Activated naive CD4-positive, alpha-beta T cell treated with anti-CD3 and anti-CD28 coated beads, Interleukin-2, amount 10 ng/mL, durations not matched to agents 7 days and 5 days (primary cell): Measurements from ENCODE around the gene ETS2.
A peak's percentile ranks its signal among the peaks of the same experiment; 100 is the strongest.

Experiments
- CTCF ChIA-PET: fragments of 350-600 bp; sonication (Branson Sonifier 250); formaldehyde crosslinking; loops from one replicate; lab custom pipeline; 2021; ENCODE audit warnings: antibody characterized with exemption; lab: Charles Lee
- DNase-seq: peaks from one replicate; pipeline ENCODE4 v3.0.0-alpha.2; 2020
- H3K27ac Mint-ChIP-seq: one replicate; pipeline ENCODE4 v1.8.0; 2021; ENCODE audit warnings: mild to moderate bottlenecking, moderate library complexity, mixed read lengths
- H3K27me3 Mint-ChIP-seq: one replicate; pipeline ENCODE4 v1.8.0; 2021; ENCODE audit warnings: mild to moderate bottlenecking, mixed read lengths
- H3K36me3 Mint-ChIP-seq: one replicate; pipeline ENCODE4 v1.8.0; 2021; ENCODE audit warnings: mixed read lengths
- H3K4me1 Mint-ChIP-seq: one replicate; pipeline ENCODE4 v1.8.0; 2021; ENCODE audit warnings: mixed read lengths
- H3K4me3 Mint-ChIP-seq: one replicate; pipeline ENCODE4 v1.8.0; 2021; ENCODE audit warnings: mild to moderate bottlenecking, moderate library complexity, mixed read lengths
- H3K9me3 Mint-ChIP-seq: one replicate; pipeline ENCODE4 v1.8.0; 2021; ENCODE audit warnings: mixed read lengths

ETS2 gene

GRCh38 chr21:38771536-38771935, 34.2 kb upstream of the ETS2 start:
- no peak for DNase-seq
- Mint-ChIP-seq H3K9me3 (no peaks in the 10 kb centered on the region), H3K4me3 (no peak overlapping the region), H3K36me3 (peaks cover under 1% of the 10 kb centered on the region), H3K4me1 (peaks cover 40% of the 10 kb centered on the region), H3K27ac (no peak overlapping the region), H3K27me3 (peaks cover 10% of the 10 kb centered on the region)
- CTCF ChIA-PET = interaction anchor here (1.3 kb wide), 1 partner anchor 37 kb away, joined by 3 read pairs; no protein-coding TSS in a partner anchor

- CTCF ChIA-PET = interaction anchor here (1.3 kb wide), 1 partner anchor 36 kb away, joined by 3 read pairs; no protein-coding TSS in a partner anchor
These were observed 33.1 kb upstream of the ETS2 start for GRCh38 chr21:38772646-38773045.

GRCh38 chr21:38773099-38774061, 32.3 kb upstream of the ETS2 start:
- peaks cover 13% of the 10 kb centered on the region for H3K27me3 Mint-ChIP-seq
- peaks cover 33% of the 10 kb centered on the region for H3K4me1 Mint-ChIP-seq
- no peak overlapping the region for H3K27ac Mint-ChIP-seq
- H3K9me3 Mint-ChIP-seq = peaks cover 3% of the 10 kb centered on the region
- peaks cover 2% of the 10 kb centered on the region for H3K36me3 Mint-ChIP-seq
- no peak for DNase-seq
- CTCF ChIA-PET = no interaction called here
- H3K4me3 Mint-ChIP-seq = no peak overlapping the region

More at GRCh38 chr21:38772646-38773045, 33.1 kb upstream of the ETS2 start:
- no peak for DNase-seq
- Mint-ChIP-seq H3K9me3 (no peaks in the 10 kb centered on the region), H3K27ac (no peak overlapping the region), H3K27me3 (peaks cover 13% of the 10 kb centered on the region), H3K36me3 (no peaks in the 10 kb centered on the region), H3K4me1 (peaks cover 37% of the 10 kb centered on the region), H3K4me3 (no peak overlapping the region)

GRCh38 chr21:38774152-38774551, 31.6 kb upstream of the ETS2 start:
- H3K27ac Mint-ChIP-seq = no peak overlapping the region
- CTCF ChIA-PET = no interaction called here
- H3K9me3 Mint-ChIP-seq = peaks cover 10% of the 10 kb centered on the region
- no peak for DNase-seq
- H3K4me3 Mint-ChIP-seq = no peak overlapping the region
- H3K36me3 Mint-ChIP-seq = peaks cover 5% of the 10 kb centered on the region
- H3K27me3 Mint-ChIP-seq = peaks cover 13% of the 10 kb centered on the region
- peaks cover 26% of the 10 kb centered on the region for H3K4me1 Mint-ChIP-seq

- H3K27me3 Mint-ChIP-seq = peaks cover 13% of the 10 kb centered on the region
- H3K4me3 Mint-ChIP-seq = no peak overlapping the region
- CTCF ChIA-PET = no interaction called here
- H3K36me3 Mint-ChIP-seq = peaks cover 5% of the 10 kb centered on the region
- H3K4me1 Mint-ChIP-seq = peaks cover 22% of the 10 kb centered on the region
- peaks cover 12% of the 10 kb centered on the region for H3K9me3 Mint-ChIP-seq
- DNase-seq = no peak
- no peak overlapping the region for H3K27ac Mint-ChIP-seq
These were observed 31.0 kb upstream of the ETS2 start for GRCh38 chr21:38774586-38775285.

GRCh38 chr21:38775733-38776132, 30.0 kb upstream of the ETS2 start:
- CTCF ChIA-PET = no interaction called here
- Mint-ChIP-seq H3K9me3 (peaks cover 12% of the 10 kb centered on the region), H3K4me1 (peaks cover 22% of the 10 kb centered on the region), H3K27me3 (peaks cover 13% of the 10 kb centered on the region), H3K4me3 (no peak overlapping the region), H3K27ac (no peak overlapping the region), H3K36me3 (peaks cover 5% of the 10 kb centered on the region)
- no peak for DNase-seq

- peaks cover 21% of the 10 kb centered on the region for H3K9me3 Mint-ChIP-seq
- peaks cover 13% of the 10 kb centered on the region for H3K27me3 Mint-ChIP-seq
- H3K4me3 Mint-ChIP-seq = no peak overlapping the region
- H3K36me3 Mint-ChIP-seq = peaks cover 10% of the 10 kb centered on the region
- peaks cover 29% of the 10 kb centered on the region for H3K4me1 Mint-ChIP-seq
- no peak for DNase-seq
- CTCF ChIA-PET = interaction anchor here (0.6 kb wide), 1 partner anchor 1205 kb away, joined by 3 read pairs; no protein-coding TSS in a partner anchor
- no peak overlapping the region for H3K27ac Mint-ChIP-seq
These were observed 28.7 kb upstream of the ETS2 start for GRCh38 chr21:38777015-38777414.

- H3K4me1 Mint-ChIP-seq = peaks cover 29% of the 10 kb centered on the region
- no peak for DNase-seq
- CTCF ChIA-PET = no interaction called here
- peaks cover 13% of the 10 kb centered on the region for H3K27me3 Mint-ChIP-seq
- H3K36me3 Mint-ChIP-seq = peaks cover 11% of the 10 kb centered on the region
- H3K9me3 Mint-ChIP-seq = peaks cover 26% of the 10 kb centered on the region
- no peak overlapping the region for H3K27ac Mint-ChIP-seq
- no peak overlapping the region for H3K4me3 Mint-ChIP-seq
These were observed 28.2 kb upstream of the ETS2 start for GRCh38 chr21:38777531-38777930.

GRCh38 chr21:38780879-38781278, 24.9 kb upstream of the ETS2 start:
- CTCF ChIA-PET = no interaction called here
- peaks cover 8% of the 10 kb centered on the region for H3K27me3 Mint-ChIP-seq
- H3K27ac Mint-ChIP-seq = peak overlapping the region; percentile 17

GRCh38 chr21:38784458-38785266, 21.1 kb upstream of the ETS2 start:
- Mint-ChIP-seq H3K4me3 (no peak overlapping the region), H3K4me1 (peaks cover 9% of the 10 kb centered on the region), H3K27me3 (no peaks in the 10 kb centered on the region), H3K9me3 (peaks cover 21% of the 10 kb centered on the region), H3K27ac (no peak overlapping the region), H3K36me3 (peaks cover 8% of the 10 kb centered on the region)
- CTCF ChIA-PET = no interaction called here
- DNase-seq = no peak

More at GRCh38 chr21:38780879-38781278, 24.9 kb upstream of the ETS2 start:
- H3K4me3 Mint-ChIP-seq = no peak overlapping the region
- H3K9me3 Mint-ChIP-seq = peaks cover 33% of the 10 kb centered on the region
- H3K36me3 Mint-ChIP-seq = peaks cover 13% of the 10 kb centered on the region
- peaks cover 21% of the 10 kb centered on the region for H3K4me1 Mint-ChIP-seq
- no peak for DNase-seq

GRCh38 chr21:38785483-38785882, 20.2 kb upstream of the ETS2 start:
- CTCF ChIA-PET = interaction anchor here (0.6 to 1.6 kb wide), 2 partner anchors 16 to 544 kb away, joined by 3 to 4 read pairs; no protein-coding TSS in a partner anchor
- peaks cover 7% of the 10 kb centered on the region for H3K4me1 Mint-ChIP-seq
- H3K36me3 Mint-ChIP-seq = peaks cover 8% of the 10 kb centered on the region
- no peaks in the 10 kb centered on the region for H3K27me3 Mint-ChIP-seq
- H3K27ac Mint-ChIP-seq = no peak overlapping the region
- no peak for DNase-seq
- peaks cover 21% of the 10 kb centered on the region for H3K9me3 Mint-ChIP-seq
- H3K4me3 Mint-ChIP-seq = no peak overlapping the region

- Mint-ChIP-seq H3K4me3 (no peak overlapping the region), H3K4me1 (peaks cover 6% of the 10 kb centered on the region), H3K27ac (no peak overlapping the region), H3K27me3 (no peaks in the 10 kb centered on the region), H3K36me3 (peaks cover 3% of the 10 kb centered on the region), H3K9me3 (peaks cover 12% of the 10 kb centered on the region)
- DNase-seq = no peak
- CTCF ChIA-PET = interaction anchor here (1.2 to 1.6 kb wide), 2 partner anchors 14 to 30 kb away, joined by 3 read pairs; no protein-coding TSS in a partner anchor
These were observed 18.7 kb upstream of the ETS2 start for GRCh38 chr21:38787016-38787415.

GRCh38 chr21:38787461-38788274, 18.1 kb upstream of the ETS2 start:
- CTCF ChIA-PET = interaction anchor here (1.0 to 1.2 kb wide), 2 partner anchors 16 to 30 kb away, joined by 3 to 4 read pairs; no protein-coding TSS in a partner anchor
- Mint-ChIP-seq H3K36me3 (peaks cover 2% of the 10 kb centered on the region), H3K4me1 (peaks cover 6% of the 10 kb centered on the region), H3K9me3 (peaks cover 7% of the 10 kb centered on the region), H3K27ac (no peak overlapping the region), H3K4me3 (no peak overlapping the region), H3K27me3 (no peaks in the 10 kb centered on the region)
- DNase-seq = no peak
